GM10266 (cell line): Measurements from ENCODE around the gene TCF12.

ENCODE experiments used
- DNase-seq: peaks from one replicate; pipeline ENCODE4 v3.0.0; 2012; ENCODE audit errors: extremely low spot score
- TF ChIP-seq, protein P1 (sequence below): IDR thresholded peaks from 2 replicates; pipeline ENCODE4 v1.5.1; 2012; ENCODE audit warnings: mild to moderate bottlenecking, low read depth; ENCODE audit not compliant: control insufficient read depth, insufficient read depth; ENCODE audit errors: missing control alignments

TCF12 gene

DNA sequence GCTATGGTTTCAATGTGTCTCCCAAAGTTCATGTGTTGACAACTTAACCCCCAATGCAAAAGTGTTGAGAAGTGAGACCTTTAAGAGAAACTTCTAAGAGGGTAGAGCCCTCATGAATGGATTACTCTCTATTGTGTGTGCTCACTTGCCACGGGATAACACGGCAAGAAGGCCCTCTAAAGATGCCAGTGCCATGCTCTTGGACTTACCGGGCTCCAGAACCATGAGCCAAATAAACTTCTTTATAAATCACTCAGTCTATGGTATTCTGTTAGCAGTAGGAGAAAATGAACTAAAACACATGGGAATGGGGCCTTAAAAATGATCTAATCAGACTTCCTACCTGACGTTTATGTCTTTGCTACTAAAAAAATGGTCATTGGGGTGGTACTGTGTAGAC is 2.6 kb upstream of the TCF12 start:
- TF ChIP-seq, protein P1, sequence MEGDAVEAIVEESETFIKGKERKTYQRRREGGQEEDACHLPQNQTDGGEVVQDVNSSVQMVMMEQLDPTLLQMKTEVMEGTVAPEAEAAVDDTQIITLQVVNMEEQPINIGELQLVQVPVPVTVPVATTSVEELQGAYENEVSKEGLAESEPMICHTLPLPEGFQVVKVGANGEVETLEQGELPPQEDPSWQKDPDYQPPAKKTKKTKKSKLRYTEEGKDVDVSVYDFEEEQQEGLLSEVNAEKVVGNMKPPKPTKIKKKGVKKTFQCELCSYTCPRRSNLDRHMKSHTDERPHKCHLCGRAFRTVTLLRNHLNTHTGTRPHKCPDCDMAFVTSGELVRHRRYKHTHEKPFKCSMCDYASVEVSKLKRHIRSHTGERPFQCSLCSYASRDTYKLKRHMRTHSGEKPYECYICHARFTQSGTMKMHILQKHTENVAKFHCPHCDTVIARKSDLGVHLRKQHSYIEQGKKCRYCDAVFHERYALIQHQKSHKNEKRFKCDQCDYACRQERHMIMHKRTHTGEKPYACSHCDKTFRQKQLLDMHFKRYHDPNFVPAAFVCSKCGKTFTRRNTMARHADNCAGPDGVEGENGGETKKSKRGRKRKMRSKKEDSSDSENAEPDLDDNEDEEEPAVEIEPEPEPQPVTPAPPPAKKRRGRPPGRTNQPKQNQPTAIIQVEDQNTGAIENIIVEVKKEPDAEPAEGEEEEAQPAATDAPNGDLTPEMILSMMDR: no peak
- DNase-seq: no peak

DNA sequence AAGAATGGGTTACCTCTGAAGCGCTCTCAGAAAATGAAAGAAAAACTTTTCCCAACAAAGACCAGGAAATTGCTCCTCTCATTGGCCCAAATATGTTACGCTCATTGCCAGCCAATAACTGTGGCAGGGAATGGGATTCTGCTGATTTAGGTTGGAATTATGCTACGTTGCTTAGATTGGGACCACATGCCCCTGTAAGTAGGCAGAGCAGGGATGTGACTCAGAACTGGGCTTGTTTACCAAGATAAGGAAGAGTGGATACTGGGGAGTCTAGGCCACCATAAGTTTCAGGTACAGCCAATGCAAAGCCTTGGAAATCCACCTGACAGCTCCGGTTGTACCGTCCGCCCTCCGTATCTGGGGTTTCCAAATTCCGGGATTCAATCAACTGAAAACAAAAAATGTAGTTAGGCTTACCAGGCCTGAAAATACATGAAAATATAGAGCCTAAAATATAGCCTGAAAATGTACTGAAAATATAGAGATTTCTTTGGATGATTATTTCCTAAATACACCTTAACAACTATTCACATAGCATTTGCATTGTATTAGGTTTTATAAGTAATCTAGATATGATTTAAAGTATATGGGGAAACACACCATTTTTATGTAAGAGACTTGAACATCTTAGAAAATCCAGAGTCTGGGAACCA is 1.5 kb upstream of the TCF12 start:
- no peak for DNase-seq
- TF ChIP-seq, protein P1: no peak

DNA sequence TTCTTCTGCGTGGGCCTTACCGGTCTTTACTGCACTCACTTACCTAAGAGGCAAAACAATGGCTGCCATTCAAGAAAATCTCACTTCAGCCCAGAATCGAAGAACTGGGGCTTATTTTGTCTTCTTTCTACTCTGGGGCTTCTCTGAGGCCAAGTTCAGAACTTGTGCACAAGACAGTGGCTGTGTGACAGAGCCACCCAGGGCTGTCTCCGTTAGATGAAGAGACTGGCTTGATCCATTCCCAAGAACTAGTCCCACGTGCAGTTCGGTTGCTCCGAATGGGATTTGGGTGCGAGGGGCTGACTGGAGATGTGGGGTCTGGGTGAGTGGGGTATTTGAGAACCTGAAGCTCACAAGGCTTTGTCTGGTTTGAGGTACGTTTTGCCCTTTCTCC is 795 bp upstream of the TCF12 start:
- no peak for DNase-seq

DNA sequence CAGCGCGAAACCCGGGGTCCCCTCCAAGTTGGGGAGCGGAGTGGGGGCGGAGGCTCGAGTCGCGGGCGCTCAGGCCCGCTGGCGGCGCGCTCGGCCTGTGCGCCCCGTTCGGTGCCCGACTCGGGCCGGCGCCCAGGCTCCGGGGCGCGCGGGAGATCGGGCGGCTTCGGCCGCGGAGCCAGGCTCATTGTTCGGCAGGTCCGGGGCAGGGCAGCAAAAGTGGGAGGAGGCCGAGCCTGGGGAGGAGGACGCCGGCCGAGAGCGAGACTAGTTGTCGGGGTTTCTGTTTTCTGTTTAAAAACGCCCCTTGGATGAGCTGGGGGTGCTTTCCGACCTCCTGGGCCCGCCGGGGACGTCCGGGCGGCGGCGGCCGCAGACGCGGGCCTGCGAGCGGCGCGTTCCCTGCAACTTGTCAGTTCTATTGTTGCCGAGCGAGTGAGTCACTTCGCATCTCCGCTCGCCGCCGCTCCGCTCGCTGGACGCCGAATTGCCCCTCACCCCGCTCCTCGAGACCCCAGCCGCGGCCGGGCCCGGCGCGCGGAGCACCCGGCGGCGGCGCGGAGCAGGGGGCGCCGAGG is 676 bp downstream of the TCF12 start:
- peak; percentile 82 for DNase-seq
- TF ChIP-seq, protein P1: peak; percentile 1

More for the DNA sequence above, 795 bp upstream of the TCF12 start:
- TF ChIP-seq, protein P1: no peak

DNA sequence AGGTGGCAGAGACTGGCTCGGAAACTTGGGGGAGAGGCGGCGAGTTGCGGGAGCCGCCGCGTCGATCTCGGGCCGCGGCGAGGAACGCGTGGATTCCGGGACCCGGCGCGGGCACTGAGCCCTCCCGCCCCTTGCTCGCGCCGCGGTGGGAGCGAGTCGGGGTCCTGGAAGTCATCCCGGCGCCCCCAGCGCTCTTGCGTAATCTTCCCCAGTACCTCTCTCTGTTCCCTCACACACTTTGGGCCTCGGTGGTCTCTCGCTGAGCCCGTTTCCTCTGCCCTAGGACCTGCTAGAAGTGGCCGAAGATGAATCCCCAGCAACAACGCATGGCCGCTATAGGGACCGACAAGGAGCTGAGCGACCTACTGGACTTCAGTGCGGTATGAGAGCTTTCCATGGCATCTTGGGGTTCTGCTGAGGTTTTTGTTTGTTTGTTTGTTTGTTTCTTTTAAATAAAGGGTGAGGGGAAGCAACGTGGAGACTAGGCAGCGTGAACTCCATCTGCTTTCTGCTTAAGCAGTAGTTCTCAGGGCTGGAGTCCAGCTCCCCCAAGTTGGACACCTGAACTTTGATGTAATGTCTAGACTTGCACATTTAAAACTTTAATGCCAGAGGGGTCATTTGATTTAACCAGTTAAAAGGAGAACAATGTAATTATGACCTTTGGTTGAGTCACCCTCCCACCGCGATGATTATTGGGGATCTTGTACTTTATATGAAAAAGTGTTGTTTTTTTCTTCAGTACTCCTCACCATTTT is 1.3 kb downstream of the TCF12 start:
- TF ChIP-seq, protein P1: no peak
- peak; percentile 47 for DNase-seq

DNA sequence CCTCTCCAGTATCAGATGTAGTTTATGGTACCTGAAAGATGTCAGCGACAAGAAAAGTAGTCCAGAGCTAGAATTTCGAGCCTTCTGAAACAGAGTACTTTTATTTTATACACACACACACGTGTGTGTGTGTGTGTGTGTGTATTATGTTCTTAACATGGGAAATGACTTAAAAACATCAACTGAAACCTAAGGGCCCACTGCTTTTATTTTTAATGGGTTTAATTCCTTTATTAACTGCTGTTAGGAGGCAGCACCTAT is 1.9 kb downstream of the TCF12 start:
- DNase-seq: no peak
- TF ChIP-seq, protein P1: no peak

DNA sequence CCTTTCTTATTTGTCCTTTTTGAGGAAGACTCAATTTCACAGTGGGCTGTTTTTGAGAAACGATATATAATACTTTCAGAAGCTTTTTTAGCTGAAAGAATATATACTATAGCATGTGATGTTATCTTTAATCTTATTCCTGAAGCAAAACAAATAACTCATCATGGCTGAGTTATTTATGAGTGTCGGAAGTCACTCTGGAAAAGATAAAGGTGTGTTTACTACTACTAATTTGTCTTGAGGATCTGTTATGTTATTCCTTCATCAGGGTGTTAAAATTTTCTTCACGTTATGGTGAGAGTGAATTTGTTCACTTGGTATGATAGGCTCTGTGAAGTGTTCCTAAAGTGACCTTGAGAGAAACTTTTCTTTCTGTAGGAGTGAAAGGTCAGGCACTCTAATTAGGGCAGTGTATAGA is 4.7 kb downstream of the TCF12 start:
- TF ChIP-seq, protein P1: no peak

More for the DNA sequence above, 4.7 kb downstream of the TCF12 start:
- DNase-seq: no peak
